ENCODE data around the gene ZC3H14.

ZC3H14 gene

DNA sequence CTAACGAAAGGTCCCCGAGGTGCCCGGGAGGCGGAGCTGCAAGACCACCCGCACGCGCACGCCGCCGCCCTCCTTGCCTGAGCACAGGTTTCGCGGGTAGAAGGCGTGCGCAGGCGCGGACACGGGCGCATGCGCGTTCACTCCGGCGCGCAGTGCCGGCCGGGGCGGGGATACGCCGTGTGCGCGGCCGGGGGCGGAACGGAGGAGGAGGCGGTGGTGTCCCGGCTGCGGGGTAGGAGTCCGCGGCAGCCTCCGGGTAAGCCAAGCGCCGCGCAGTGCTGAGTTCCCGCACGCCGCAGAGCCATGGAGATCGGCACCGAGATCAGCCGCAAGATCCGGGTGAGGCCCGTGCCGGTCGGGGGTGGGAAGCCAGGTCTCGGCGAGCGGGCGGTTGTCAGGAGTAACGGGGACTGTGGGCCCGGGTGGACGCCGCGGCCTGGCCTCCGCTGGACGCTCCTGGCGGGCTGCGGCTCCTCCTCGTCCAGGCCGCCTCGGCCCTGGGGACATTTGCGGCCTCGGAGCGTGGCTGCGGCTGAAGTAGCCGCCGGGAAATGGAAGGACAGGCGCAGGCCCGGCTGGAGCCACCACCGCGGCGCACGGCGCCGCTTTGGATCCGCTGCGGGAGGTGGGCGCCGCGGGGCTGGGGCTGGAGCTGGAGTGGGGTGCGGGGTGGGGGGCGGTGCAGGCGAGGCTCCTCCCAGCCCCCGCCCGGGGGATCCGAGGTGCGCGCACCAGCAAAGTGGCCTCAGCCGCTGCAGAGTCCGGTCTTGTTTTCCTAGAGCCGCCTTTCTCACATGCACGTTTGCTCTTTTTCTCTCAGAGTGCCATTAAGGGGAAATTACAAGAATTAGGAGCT lies at the start of gene ZC3H14 (continued):
- TF ChIP-seq, protein P1, sequence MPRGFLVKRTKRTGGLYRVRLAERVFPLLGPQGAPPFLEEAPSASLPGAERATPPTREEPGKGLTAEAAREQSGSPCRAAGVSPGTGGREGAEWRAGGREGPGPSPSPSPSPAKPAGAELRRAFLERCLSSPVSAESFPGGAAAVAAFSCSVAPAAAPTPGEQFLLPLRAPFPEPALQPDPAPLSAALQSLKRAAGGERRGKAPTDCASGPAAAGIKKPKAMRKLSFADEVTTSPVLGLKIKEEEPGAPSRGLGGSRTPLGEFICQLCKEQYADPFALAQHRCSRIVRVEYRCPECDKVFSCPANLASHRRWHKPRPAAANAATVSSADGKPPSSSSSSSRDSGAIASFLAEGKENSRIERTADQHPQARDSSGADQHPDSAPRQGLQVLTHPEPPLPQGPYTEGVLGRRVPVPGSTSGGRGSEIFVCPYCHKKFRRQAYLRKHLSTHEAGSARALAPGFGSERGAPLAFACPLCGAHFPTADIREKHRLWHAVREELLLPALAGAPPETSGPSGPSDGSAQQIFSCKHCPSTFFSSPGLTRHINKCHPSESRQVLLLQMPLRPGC (tag by site-specific recombination; IDR thresholded peaks at IDR 0.05), result 0 out of 2 replicates have a peak, but pooled peaks have one; percentile 13
- TF ChIP-seq, protein P2, sequence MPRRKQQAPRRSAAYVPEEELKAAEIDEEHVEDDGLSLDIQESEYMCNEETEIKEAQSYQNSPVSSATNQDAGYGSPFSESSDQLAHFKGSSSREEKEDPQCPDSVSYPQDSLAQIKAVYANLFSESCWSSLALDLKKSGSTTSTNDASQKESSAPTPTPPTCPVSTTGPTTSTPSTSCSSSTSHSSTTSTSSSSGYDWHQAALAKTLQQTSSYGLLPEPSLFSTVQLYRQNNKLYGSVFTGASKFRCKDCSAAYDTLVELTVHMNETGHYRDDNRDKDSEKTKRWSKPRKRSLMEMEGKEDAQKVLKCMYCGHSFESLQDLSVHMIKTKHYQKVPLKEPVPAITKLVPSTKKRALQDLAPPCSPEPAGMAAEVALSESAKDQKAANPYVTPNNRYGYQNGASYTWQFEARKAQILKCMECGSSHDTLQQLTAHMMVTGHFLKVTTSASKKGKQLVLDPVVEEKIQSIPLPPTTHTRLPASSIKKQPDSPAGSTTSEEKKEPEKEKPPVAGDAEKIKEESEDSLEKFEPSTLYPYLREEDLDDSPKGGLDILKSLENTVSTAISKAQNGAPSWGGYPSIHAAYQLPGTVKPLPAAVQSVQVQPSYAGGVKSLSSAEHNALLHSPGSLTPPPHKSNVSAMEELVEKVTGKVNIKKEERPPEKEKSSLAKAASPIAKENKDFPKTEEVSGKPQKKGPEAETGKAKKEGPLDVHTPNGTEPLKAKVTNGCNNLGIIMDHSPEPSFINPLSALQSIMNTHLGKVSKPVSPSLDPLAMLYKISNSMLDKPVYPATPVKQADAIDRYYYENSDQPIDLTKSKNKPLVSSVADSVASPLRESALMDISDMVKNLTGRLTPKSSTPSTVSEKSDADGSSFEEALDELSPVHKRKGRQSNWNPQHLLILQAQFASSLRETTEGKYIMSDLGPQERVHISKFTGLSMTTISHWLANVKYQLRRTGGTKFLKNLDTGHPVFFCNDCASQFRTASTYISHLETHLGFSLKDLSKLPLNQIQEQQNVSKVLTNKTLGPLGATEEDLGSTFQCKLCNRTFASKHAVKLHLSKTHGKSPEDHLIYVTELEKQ (tag by site-specific recombination; IDR thresholded peaks at IDR 0.05; ENCODE audit: borderline replicate concordance), result no peak
- TF ChIP-seq HOXD13 (CRISPR knock-in tag; IDR thresholded peaks at IDR 0.05; ENCODE audit: borderline replicate concordance), result no peak
- no peak for TF ChIP-seq ZNF768 (tag by site-specific recombination; IDR thresholded peaks at IDR 0.05)
- TF ChIP-seq, protein P3, sequence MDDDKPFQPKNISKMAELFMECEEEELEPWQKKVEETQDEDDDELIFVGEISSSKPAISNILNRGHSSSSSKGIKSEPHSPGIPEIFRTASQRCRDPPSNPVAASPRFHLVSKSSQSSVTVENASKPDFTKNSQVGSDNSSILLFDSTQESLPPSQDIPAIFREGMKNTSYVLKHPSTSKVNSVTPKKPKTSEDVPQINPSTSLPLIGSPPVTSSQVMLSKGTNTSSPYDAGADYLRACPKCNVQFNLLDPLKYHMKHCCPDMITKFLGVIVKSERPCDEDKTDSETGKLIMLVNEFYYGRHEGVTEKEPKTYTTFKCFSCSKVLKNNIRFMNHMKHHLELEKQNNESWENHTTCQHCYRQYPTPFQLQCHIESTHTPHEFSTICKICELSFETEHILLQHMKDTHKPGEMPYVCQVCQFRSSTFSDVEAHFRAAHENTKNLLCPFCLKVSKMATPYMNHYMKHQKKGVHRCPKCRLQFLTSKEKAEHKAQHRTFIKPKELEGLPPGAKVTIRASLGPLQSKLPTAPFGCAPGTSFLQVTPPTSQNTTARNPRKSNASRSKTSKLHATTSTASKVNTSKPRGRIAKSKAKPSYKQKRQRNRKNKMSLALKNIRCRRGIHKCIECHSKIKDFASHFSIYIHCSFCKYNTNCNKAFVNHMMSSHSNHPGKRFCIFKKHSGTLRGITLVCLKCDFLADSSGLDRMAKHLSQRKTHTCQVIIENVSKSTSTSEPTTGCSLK (tag by site-specific recombination; IDR thresholded peaks at IDR 0.05), result no peak
- TF ChIP-seq SCRT2 (tag by site-specific recombination; IDR thresholded peaks at IDR 0.05), result no peak
- no peak for TF ChIP-seq ZNF184 (tag by site-specific recombination; IDR thresholded peaks at IDR 0.05)
- TF ChIP-seq ZNF416 (tag by site-specific recombination; IDR thresholded peaks at IDR 0.05), result no peak
- TF ChIP-seq PRDM2 (tag by site-specific recombination; IDR thresholded peaks at IDR 0.05; ENCODE audit: borderline replicate concordance), result no peak
- TF ChIP-seq, protein P4, sequence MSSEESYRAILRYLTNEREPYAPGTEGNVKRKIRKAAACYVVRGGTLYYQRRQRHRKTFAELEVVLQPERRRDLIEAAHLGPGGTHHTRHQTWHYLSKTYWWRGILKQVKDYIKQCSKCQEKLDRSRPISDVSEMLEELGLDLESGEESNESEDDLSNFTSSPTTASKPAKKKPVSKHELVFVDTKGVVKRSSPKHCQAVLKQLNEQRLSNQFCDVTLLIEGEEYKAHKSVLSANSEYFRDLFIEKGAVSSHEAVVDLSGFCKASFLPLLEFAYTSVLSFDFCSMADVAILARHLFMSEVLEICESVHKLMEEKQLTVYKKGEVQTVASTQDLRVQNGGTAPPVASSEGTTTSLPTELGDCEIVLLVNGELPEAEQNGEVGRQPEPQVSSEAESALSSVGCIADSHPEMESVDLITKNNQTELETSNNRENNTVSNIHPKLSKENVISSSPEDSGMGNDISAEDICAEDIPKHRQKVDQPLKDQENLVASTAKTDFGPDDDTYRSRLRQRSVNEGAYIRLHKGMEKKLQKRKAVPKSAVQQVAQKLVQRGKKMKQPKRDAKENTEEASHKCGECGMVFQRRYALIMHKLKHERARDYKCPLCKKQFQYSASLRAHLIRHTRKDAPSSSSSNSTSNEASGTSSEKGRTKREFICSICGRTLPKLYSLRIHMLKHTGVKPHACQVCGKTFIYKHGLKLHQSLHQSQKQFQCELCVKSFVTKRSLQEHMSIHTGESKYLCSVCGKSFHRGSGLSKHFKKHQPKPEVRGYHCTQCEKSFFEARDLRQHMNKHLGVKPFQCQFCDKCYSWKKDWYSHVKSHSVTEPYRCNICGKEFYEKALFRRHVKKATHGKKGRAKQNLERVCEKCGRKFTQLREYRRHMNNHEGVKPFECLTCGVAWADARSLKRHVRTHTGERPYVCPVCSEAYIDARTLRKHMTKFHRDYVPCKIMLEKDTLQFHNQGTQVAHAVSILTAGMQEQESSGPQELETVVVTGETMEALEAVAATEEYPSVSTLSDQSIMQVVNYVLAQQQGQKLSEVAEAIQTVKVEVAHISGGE (tag by site-specific recombination; conservative IDR thresholded peaks at IDR 0.05; ENCODE audit: low read depth), result no peak; the same call in none of the 2 replicates
- no peak for TF ChIP-seq ZNF837 (tag by site-specific recombination; IDR thresholded peaks at IDR 0.05)
- TF ChIP-seq, protein P5, sequence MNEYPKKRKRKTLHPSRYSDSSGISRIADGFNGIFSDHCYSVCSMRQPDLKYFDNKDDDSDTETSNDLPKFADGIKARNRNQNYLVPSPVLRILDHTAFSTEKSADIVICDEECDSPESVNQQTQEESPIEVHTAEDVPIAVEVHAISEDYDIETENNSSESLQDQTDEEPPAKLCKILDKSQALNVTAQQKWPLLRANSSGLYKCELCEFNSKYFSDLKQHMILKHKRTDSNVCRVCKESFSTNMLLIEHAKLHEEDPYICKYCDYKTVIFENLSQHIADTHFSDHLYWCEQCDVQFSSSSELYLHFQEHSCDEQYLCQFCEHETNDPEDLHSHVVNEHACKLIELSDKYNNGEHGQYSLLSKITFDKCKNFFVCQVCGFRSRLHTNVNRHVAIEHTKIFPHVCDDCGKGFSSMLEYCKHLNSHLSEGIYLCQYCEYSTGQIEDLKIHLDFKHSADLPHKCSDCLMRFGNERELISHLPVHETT (tag by site-specific recombination; IDR thresholded peaks at IDR 0.05), result no peak
- peak; percentile 80 for TF ChIP-seq GLIS2 (tag by site-specific recombination; IDR thresholded peaks at IDR 0.05)
- peak; percentile 55 for TF ChIP-seq ZSCAN30 (tag by site-specific recombination; IDR thresholded peaks at IDR 0.05)
- no peak for TF ChIP-seq ZNF670 (tag by site-specific recombination; IDR thresholded peaks at IDR 0.05; ENCODE audit: low read depth)
- no peak for TF ChIP-seq ZNF266 (tag by site-specific recombination; IDR thresholded peaks at IDR 0.05; ENCODE audit: low read depth)
- TF ChIP-seq GLI4 (tag by site-specific recombination; IDR thresholded peaks at IDR 0.05), result no peak
- TF ChIP-seq ZNF18 (tag by site-specific recombination; IDR thresholded peaks at IDR 0.05), result no peak

All from HEK293 (cell line).